GM19238 (cell line): Measurements from ENCODE around the gene STRIP2.
"Not testable (repeated sequence)": the region's sequence is repeated elsewhere in the genome, so short reads cannot be mapped to it uniquely, and the experiment has no call there.

ENCODE experiments used
- DNase-seq: peaks from one replicate; pipeline ENCODE4 v3.0.0; 2011; ENCODE audit warnings: low spot score; ENCODE audit not compliant: insufficient read length

The STRIP2 gene

DNA sequence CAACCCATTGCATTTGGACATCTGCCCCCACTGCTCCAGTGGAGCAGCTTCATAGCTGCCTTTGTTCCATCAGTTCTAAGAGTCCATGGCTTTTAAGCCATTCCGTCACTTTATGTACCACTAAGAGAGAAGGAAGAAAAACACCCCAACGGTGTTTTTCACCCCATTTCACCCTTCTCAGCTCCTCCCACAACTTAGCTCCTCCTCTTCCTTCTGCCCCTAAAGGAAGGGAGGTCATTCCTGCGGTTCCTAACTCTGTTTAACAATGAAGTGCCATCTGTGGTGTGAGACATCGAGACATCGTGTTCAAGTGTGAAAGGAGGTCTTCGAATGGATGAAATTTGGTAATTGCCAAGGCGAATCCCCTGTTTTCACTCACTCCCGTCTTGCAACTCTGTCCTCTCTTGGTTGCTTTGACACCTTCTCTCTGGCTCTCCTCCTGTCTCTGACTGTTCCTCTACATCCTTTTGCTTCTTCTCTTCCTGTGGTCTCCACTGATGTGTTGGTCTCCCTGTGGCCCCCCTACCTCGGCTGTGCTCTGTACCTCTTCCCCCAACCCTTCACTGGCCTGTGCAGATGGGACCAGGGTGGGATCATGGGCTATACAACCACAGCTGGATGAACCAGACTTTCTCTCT lies 91.1 kb downstream of the STRIP2 start:
- no peak for DNase-seq

DNA sequence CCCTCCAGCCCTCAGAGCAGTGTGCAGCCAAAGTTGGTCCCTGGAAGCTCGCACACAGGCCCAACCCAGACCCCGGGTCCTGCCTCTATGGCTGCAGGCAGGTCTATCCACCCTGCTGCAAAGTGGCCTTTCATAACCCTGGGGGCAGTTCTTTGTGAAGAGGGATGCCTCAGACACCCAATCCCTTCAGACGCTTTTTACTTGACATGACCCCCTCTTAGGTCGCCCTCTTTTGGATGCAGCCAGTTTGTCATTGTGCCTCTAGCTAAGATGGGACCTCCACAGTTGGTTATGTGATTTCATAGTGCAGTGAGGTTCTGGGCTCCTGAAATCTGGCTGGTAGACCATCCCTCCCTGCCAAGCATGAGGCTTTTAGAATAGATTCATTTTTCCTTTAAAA lies 95.4 kb downstream of the STRIP2 start:
- DNase-seq, result no peak

GRCh38 chr7:129530795-129531391 lies 96.7 kb downstream of the STRIP2 start:
- no peak for DNase-seq

DNA sequence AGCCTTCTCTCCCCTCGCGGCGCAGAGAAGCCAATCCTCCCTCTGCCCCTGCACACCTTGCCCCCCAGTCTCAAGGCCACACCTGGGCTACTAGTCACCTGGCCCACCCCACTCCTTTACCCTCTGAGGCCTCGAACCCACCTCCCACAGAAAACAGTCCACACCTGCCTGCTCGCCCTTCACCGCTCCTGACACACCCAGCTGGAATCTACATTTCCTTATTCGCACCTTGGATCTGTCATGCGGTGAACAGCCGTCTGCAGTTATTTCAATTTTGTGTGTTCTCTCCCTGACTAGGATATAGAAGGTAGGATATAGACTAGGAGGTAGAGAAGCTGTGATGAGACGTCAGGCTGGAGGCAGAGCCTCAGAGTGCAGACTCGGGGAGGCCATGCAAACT lies 97.5 kb downstream of the STRIP2 start:
- DNase-seq, result no peak

GRCh38 chr7:129532375-129532774 lies 98.1 kb downstream of the STRIP2 start:
- no peak for DNase-seq

DNA sequence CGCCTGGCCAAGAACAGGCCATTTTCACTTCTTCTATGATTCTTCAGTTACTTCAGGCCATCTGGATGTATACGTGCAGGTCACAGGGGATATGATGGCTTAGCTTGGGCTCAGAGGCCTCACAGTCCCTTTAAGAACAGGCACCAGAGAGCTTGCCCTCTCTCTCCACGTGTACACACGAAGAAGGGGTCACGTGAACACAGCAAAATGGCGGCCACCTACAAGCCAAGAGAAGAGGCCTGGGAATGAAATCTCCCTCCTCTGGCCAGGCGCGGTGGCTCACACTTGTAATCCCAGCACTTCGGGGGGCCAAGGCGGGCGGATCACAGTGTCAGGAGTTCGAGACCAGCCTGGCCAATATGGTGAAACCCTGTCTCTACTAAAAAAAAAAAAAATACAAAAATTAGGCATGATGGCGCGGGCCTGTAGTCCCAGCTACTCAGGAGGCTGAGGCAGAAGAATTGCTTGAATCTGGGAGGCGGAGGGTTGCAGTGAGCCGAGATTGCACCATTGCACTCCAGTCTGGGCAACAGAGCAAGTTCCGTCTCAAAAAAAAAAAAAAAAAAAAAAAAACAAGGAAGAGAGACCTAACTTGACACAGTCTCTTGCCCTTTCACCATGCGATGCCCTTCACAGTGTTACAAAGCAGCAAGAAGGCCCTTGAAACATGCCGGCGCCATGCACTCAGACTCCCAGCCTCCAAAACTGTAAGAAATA lies 100.5 kb downstream of the STRIP2 start:
- DNase-seq, result not testable (repeated sequence)

DNA sequence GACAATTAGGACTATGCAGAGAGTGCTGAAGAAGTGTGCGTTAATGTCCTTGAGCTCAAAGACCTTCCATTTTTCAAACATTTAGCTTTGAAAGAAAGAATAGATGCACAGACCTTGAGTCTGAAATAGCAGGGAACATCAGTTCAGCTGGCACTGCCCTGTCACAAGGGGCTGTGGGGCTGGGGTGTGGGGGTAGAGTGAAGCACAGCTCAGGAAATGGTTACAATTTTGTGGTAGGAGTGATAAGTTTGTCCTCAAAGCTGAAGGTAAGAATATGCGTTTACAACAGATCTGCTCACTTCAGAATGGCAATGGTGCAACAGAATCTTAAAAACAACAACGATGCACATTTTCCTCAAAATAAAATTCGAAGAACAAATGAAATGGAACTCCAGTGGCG lies 101.7 kb downstream of the STRIP2 start:
- no peak for DNase-seq

DNA sequence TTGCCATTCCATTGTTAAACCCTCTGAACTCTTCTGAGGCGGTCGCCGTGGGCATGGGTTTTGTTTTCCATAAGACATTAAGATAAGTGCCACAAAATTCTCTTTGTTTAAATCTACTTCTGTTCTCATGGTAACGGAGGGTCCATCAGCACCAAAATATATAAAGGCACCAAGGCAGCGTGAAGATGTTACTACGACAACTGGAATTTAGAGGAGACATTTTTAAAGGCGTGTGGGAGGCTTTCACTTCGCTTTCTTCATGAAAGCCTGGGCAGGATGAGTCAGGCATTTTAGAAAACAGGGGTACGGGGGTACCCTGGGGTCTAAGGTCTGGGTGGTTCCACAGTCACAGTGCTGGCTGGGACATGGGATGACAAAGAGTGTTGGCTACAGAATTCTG lies 102.1 kb downstream of the STRIP2 start:
- no peak for DNase-seq
